PFSK-1 (cell line): ENCODE measurements around the gene MED15.

Experiments used
- POLR2AphosphoS5 ChIP-seq: IDR thresholded peaks from 2 replicates; pipeline ENCODE4 v1.6.1; 2012; ENCODE audit warnings: low read depth, mild to moderate bottlenecking, control low read depth, low read length, moderate library complexity
- SIN3A ChIP-seq: IDR thresholded peaks from 2 replicates; pipeline ENCODE4 v1.6.1; 2012; ENCODE audit warnings: mild to moderate bottlenecking, low read length, moderate library complexity, borderline replicate concordance; ENCODE audit not compliant: insufficient read depth
- TF ChIP-seq, protein P1 (sequence below), 2 experiments: IDR thresholded peaks; 2 replicates each; pipeline versions ENCODE4 v1.6.1 to v1.8.0; 2011 to 2012; ENCODE audit warnings: low read depth in 2 of 2, low read length in 2 of 2, control low read depth in 1 of 2, inconsistent platforms in 1 of 2, mild to moderate bottlenecking in 1 of 2, moderate library complexity in 1 of 2; ENCODE audit not compliant: insufficient read depth in 1 of 2

GRCh38 chr22:20581503-20582170 lies 74.2 kb downstream of the MED15 start:
- TF ChIP-seq, protein P1, sequence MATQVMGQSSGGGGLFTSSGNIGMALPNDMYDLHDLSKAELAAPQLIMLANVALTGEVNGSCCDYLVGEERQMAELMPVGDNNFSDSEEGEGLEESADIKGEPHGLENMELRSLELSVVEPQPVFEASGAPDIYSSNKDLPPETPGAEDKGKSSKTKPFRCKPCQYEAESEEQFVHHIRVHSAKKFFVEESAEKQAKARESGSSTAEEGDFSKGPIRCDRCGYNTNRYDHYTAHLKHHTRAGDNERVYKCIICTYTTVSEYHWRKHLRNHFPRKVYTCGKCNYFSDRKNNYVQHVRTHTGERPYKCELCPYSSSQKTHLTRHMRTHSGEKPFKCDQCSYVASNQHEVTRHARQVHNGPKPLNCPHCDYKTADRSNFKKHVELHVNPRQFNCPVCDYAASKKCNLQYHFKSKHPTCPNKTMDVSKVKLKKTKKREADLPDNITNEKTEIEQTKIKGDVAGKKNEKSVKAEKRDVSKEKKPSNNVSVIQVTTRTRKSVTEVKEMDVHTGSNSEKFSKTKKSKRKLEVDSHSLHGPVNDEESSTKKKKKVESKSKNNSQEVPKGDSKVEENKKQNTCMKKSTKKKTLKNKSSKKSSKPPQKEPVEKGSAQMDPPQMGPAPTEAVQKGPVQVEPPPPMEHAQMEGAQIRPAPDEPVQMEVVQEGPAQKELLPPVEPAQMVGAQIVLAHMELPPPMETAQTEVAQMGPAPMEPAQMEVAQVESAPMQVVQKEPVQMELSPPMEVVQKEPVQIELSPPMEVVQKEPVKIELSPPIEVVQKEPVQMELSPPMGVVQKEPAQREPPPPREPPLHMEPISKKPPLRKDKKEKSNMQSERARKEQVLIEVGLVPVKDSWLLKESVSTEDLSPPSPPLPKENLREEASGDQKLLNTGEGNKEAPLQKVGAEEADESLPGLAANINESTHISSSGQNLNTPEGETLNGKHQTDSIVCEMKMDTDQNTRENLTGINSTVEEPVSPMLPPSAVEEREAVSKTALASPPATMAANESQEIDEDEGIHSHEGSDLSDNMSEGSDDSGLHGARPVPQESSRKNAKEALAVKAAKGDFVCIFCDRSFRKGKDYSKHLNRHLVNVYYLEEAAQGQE (IDR thresholded peaks at IDR 0.05; ENCODE audit: insufficient read depth in 1 of 2, low read depth in 2 of 2, low read length in 2 of 2) = no peak
- TF ChIP-seq SIN3A (no peak), POLR2AphosphoS5 (no peak)
